Measurements from ENCODE around the gene MAP2K6.

The MAP2K6 gene

GRCh38 chr17:69414408-69415274 is at the start of gene MAP2K6:
MAP2K6 (plus strand) TSS chr17:69414697; CDS start chr17:69414985, 288 bp downstream.
- H3K4me1 ChIP-seq (ENCODE audit: control insufficient read depth in 1 of 2, insufficient read depth in 2 of 2, low read length in 2 of 2): peaks cover 18 to 21% of the 10 kb centered on the region in 2 donors
- H3K9ac ChIP-seq (ENCODE audit: low read depth in 1 of 2, low read length in 2 of 2): peak within 1 kb of the TSS; percentile 66 to 73
- H3K4me3 ChIP-seq (ENCODE audit: low read depth in 1 of 2, low read length in 2 of 2): peak within 1 kb of the TSS; percentile 91 to 93
- no peak within 1 kb of the TSS for H3K27ac ChIP-seq (ENCODE audit: low read depth, low read length)
- no peaks in the 10 kb centered on the region for H3K36me3 ChIP-seq (ENCODE audit: control insufficient read depth in 1 of 2, insufficient read depth in 2 of 2, low read length in 2 of 2)
- H3K9me3 ChIP-seq (ENCODE audit: control insufficient read depth in 1 of 2, low read length in 2 of 2): no peaks in the 10 kb centered on the region
- H3K27me3 ChIP-seq (ENCODE audit: control insufficient read depth in 1 of 2, insufficient read depth in 2 of 2, low read length in 2 of 2): no peaks in the 10 kb centered on the region

DNA sequence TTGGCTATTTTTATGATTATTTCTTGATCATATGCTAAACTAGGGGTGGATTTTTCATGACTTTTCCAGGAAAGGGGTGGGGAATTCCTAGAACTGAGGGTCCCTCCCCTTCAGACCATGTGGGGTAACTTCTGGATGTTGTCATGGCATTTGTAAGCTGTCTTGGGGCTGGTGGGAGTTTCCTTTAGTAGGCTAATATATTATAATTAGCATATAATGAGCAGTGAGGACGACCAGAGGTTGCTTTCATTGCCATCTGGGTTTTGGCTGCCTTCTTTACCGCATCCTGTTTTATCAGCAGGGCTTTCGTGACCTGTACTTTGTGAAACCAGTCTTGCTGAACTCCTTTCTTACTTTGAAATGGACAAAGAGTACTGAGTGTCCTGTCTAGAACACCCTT is 47.2 kb upstream of the MAP2K6 start:
- Histone ChIP-seq H3K27ac (ENCODE audit: low read depth, low read length) (no peak overlapping the region), H3K4me1 (ENCODE audit: control insufficient read depth in 1 of 2, insufficient read depth in 2 of 2, low read length in 2 of 2) (peaks cover 0 to 4% of the 10 kb centered on the region in 2 donors), H3K36me3 (ENCODE audit: control insufficient read depth in 1 of 2, insufficient read depth in 2 of 2, low read length in 2 of 2) (no peaks in the 10 kb centered on the region), H3K9me3 (ENCODE audit: control insufficient read depth in 1 of 2, low read length in 2 of 2) (no peaks in the 10 kb centered on the region), H3K4me3 (ENCODE audit: low read depth in 1 of 2, low read length in 2 of 2) (no peak overlapping the region), H3K27me3 (ENCODE audit: control insufficient read depth in 1 of 2, insufficient read depth in 2 of 2, low read length in 2 of 2) (no peaks in the 10 kb centered on the region), H3K9ac (ENCODE audit: low read depth in 1 of 2, low read length in 2 of 2) (no peak overlapping the region)

DNA sequence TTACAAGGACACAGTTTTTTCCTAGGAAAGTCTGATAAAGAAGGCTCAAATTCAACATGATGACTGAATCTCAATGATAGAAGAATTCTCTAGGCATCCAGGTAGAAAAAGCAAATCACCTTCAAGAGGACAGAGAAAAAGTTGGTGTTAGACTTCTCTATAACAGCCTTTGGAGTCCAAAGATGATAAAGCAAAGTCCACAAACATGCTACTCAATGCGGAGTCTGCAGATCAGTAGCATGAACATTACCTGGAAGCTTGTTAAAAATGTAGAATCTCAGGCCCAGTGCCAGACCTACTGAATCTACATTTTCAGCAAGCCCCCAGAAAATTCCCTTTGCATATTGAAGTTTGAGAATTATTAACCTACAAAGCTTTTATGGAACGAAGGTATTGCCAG is 41.4 kb upstream of the MAP2K6 start:
- Histone ChIP-seq H3K27ac (ENCODE audit: low read depth, low read length) (no peak overlapping the region), H3K9ac (ENCODE audit: low read depth in 1 of 2, low read length in 2 of 2) (no peak overlapping the region)

DNA sequence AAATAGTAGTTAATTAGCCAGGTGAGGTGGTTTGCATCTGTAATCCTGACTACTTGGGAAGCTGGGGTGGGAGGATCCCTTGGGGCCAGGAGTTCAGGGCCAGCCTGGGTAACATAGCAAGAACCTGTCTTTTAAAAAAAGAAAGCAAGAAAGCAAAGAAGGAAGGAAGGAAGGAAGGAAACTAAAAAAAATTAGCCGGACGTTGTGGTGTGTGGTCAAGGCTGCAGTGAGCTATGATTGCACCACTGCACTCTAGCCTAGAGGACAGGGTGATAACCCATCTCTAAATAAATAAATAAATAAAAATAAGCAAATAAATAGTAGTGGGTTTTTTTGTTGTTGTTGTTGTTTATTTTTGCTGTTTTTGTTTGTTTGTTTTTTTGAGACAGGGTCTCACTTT is 39.3 kb upstream of the MAP2K6 start:
- H3K36me3 ChIP-seq (ENCODE audit: control insufficient read depth in 1 of 2, insufficient read depth in 2 of 2, low read length in 2 of 2): no peaks in the 10 kb centered on the region
- H3K4me3 ChIP-seq (ENCODE audit: low read depth in 1 of 2, low read length in 2 of 2): no peak overlapping the region
- H3K9me3 ChIP-seq (ENCODE audit: control insufficient read depth in 1 of 2, low read length in 2 of 2): no peaks in the 10 kb centered on the region
- no peak overlapping the region for H3K9ac ChIP-seq (ENCODE audit: low read depth in 1 of 2, low read length in 2 of 2)
- peaks cover 0 to 4% of the 10 kb centered on the region in 2 donors for H3K4me1 ChIP-seq (ENCODE audit: control insufficient read depth in 1 of 2, insufficient read depth in 2 of 2, low read length in 2 of 2)
- H3K27me3 ChIP-seq (ENCODE audit: control insufficient read depth in 1 of 2, insufficient read depth in 2 of 2, low read length in 2 of 2): no peaks in the 10 kb centered on the region
- H3K27ac ChIP-seq (ENCODE audit: low read depth, low read length): no peak overlapping the region

More for the DNA sequence above, 41.4 kb upstream of the MAP2K6 start:
- no peak overlapping the region for H3K4me3 ChIP-seq (ENCODE audit: low read depth in 1 of 2, low read length in 2 of 2)
- no peaks in the 10 kb centered on the region for H3K36me3 ChIP-seq (ENCODE audit: control insufficient read depth in 1 of 2, insufficient read depth in 2 of 2, low read length in 2 of 2)
- H3K4me1 ChIP-seq (ENCODE audit: control insufficient read depth in 1 of 2, insufficient read depth in 2 of 2, low read length in 2 of 2): peaks cover 0 to 4% of the 10 kb centered on the region in 2 donors
- H3K27me3 ChIP-seq (ENCODE audit: control insufficient read depth in 1 of 2, insufficient read depth in 2 of 2, low read length in 2 of 2): no peaks in the 10 kb centered on the region
- no peaks in the 10 kb centered on the region for H3K9me3 ChIP-seq (ENCODE audit: control insufficient read depth in 1 of 2, low read length in 2 of 2)

DNA sequence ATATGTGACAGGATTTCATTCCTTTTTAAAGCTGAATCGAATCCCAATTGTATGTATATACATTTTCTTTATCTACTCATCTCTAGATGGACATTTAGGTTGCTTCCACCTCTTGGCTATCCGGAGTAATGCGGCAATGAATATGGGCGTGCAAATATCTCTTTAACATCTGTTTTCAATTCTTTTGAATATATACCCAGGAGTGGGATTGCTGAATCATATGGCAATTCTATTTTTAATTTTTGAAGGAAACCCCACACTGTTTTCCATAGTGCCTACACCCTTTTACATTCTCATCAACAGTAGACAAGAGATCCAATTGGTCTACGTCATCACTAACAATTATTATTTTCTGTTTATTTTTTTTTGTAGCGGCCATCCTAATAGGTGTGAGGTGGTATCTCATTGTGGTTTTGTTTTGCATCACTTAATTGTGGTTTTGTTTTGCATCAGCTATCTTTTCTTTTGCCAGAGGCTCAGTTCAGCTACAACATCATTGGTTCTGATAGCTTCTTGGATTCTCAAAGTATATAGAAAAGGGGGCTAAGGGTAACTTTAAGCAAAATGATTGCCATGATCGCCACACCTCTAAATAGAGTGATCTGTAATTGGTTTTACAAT is 25.6 kb upstream of the MAP2K6 start:
- no peak overlapping the region for H3K9ac ChIP-seq (ENCODE audit: low read depth in 1 of 2, low read length in 2 of 2)
- no peaks in the 10 kb centered on the region for H3K9me3 ChIP-seq (ENCODE audit: control insufficient read depth in 1 of 2, low read length in 2 of 2)
- H3K27me3 ChIP-seq (ENCODE audit: control insufficient read depth in 1 of 2, insufficient read depth in 2 of 2, low read length in 2 of 2): no peaks in the 10 kb centered on the region
- H3K27ac ChIP-seq (ENCODE audit: low read depth, low read length): no peak overlapping the region
- H3K4me1 ChIP-seq (ENCODE audit: control insufficient read depth in 1 of 2, insufficient read depth in 2 of 2, low read length in 2 of 2): peaks cover 0 to 9% of the 10 kb centered on the region in 2 donors
- no peaks in the 10 kb centered on the region for H3K36me3 ChIP-seq (ENCODE audit: control insufficient read depth in 1 of 2, insufficient read depth in 2 of 2, low read length in 2 of 2)
- H3K4me3 ChIP-seq (ENCODE audit: low read depth in 1 of 2, low read length in 2 of 2): no peak overlapping the region

DNA sequence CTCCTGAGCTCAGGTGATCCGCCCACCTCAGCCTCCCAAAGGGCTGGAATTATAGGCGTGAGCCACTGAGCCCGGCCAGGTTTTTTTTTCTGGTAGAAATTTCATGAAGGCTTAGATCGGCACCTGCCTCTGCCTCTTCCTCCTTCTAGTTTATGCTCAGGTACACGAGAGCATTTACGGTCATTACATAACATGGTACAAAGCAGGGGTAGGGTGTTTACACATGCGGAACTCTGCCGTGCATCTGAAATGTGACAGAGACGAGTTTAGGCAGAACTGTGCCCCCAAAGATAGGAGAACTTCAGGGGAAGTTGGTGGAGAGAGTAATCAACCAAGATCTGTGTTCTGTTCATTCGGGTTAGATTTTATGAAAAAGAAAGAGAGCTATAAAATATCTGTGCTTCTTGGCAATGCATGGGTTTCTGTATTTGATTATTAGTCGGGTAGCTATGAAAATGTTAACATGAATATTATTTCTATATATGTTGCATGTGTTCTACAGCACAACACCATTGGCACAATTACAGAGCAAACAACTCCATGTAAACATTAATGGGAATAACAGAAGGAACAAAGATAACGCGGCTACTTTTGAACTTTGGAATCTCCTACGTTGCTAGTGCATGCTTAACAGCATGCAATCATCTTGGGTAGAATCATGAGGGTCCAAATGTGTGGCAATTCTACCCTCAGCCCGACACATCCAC is 23.5 kb upstream of the MAP2K6 start:
- H3K9ac ChIP-seq (ENCODE audit: low read depth in 1 of 2, low read length in 2 of 2): peak overlapping the region in 1 of 2 donors; percentile 32
- H3K4me1 ChIP-seq (ENCODE audit: control insufficient read depth in 1 of 2, insufficient read depth in 2 of 2, low read length in 2 of 2): peaks cover 0 to 9% of the 10 kb centered on the region in 2 donors
- H3K4me3 ChIP-seq (ENCODE audit: low read depth in 1 of 2, low read length in 2 of 2): peak overlapping the region; percentile 62 to 72
- H3K9me3 ChIP-seq (ENCODE audit: control insufficient read depth in 1 of 2, low read length in 2 of 2): no peaks in the 10 kb centered on the region
- H3K27ac ChIP-seq (ENCODE audit: low read depth, low read length): no peak overlapping the region
- no peaks in the 10 kb centered on the region for H3K36me3 ChIP-seq (ENCODE audit: control insufficient read depth in 1 of 2, insufficient read depth in 2 of 2, low read length in 2 of 2)
- H3K27me3 ChIP-seq (ENCODE audit: control insufficient read depth in 1 of 2, insufficient read depth in 2 of 2, low read length in 2 of 2): no peaks in the 10 kb centered on the region

GRCh38 chr17:69401251-69401650 is 13.2 kb upstream of the MAP2K6 start:
- Histone ChIP-seq H3K9ac (ENCODE audit: low read depth in 1 of 2, low read length in 2 of 2) (no peak overlapping the region), H3K27me3 (ENCODE audit: control insufficient read depth in 1 of 2, insufficient read depth in 2 of 2, low read length in 2 of 2) (no peaks in the 10 kb centered on the region), H3K9me3 (ENCODE audit: control insufficient read depth in 1 of 2, low read length in 2 of 2) (no peaks in the 10 kb centered on the region), H3K4me3 (ENCODE audit: low read depth in 1 of 2, low read length in 2 of 2) (no peak overlapping the region), H3K36me3 (ENCODE audit: control insufficient read depth in 1 of 2, insufficient read depth in 2 of 2, low read length in 2 of 2) (no peaks in the 10 kb centered on the region), H3K27ac (ENCODE audit: low read depth, low read length) (no peak overlapping the region), H3K4me1 (ENCODE audit: control insufficient read depth in 1 of 2, insufficient read depth in 2 of 2, low read length in 2 of 2) (no peaks in the 10 kb centered on the region)

DNA sequence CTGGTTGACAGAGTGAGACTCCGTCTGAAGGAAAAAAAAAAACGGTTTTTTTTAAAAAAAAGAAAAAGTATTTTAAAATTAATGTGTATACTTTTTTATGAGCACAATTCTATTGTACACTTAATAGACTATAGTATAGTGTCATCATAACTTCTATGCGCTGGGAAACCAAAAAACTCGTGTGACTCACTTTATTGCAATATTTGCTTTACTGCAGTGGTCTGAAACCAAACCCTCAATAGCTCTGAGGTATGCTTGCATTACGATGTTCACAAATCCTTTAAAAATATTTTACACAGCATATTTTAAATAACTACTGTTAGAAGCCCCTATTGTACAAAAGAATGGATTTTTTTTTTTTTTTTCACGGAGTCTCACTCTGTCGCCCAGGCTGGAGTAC is 12.4 kb upstream of the MAP2K6 start:
- no peaks in the 10 kb centered on the region for H3K36me3 ChIP-seq (ENCODE audit: control insufficient read depth in 1 of 2, insufficient read depth in 2 of 2, low read length in 2 of 2)
- no peak overlapping the region for H3K9ac ChIP-seq (ENCODE audit: low read depth in 1 of 2, low read length in 2 of 2)
- no peak overlapping the region for H3K4me3 ChIP-seq (ENCODE audit: low read depth in 1 of 2, low read length in 2 of 2)
- H3K27ac ChIP-seq (ENCODE audit: low read depth, low read length): no peak overlapping the region
- no peaks in the 10 kb centered on the region for H3K9me3 ChIP-seq (ENCODE audit: control insufficient read depth in 1 of 2, low read length in 2 of 2)
- H3K4me1 ChIP-seq (ENCODE audit: control insufficient read depth in 1 of 2, insufficient read depth in 2 of 2, low read length in 2 of 2): no peaks in the 10 kb centered on the region
- no peaks in the 10 kb centered on the region for H3K27me3 ChIP-seq (ENCODE audit: control insufficient read depth in 1 of 2, insufficient read depth in 2 of 2, low read length in 2 of 2)

DNA sequence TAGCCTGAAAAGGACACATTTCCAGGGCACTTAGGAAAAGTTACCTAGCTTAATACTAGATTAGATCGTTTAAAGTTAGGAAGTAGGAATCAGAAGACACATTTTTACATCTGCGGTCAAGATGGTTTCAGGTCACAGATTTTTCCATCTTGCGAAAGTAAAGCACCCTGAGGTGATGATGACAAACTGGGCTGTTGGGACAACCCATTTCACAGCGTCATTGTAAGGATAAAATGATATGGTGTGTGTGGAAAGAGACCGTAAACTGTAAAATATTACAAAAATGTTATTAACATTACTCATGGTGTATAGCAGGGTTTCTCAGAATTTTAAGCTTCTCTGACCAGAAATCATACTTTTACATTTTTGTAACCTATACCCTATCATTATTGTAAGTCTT is 10.1 kb upstream of the MAP2K6 start:
- H3K27me3 ChIP-seq (ENCODE audit: control insufficient read depth in 1 of 2, insufficient read depth in 2 of 2, low read length in 2 of 2): no peaks in the 10 kb centered on the region
- H3K9ac ChIP-seq (ENCODE audit: low read depth in 1 of 2, low read length in 2 of 2): no peak overlapping the region
- H3K4me1 ChIP-seq (ENCODE audit: control insufficient read depth in 1 of 2, insufficient read depth in 2 of 2, low read length in 2 of 2): no peaks in the 10 kb centered on the region
- H3K4me3 ChIP-seq (ENCODE audit: low read depth in 1 of 2, low read length in 2 of 2): no peak overlapping the region
- H3K27ac ChIP-seq (ENCODE audit: low read depth, low read length): no peak overlapping the region
- H3K9me3 ChIP-seq (ENCODE audit: control insufficient read depth in 1 of 2, low read length in 2 of 2): no peaks in the 10 kb centered on the region
- no peaks in the 10 kb centered on the region for H3K36me3 ChIP-seq (ENCODE audit: control insufficient read depth in 1 of 2, insufficient read depth in 2 of 2, low read length in 2 of 2)

DNA sequence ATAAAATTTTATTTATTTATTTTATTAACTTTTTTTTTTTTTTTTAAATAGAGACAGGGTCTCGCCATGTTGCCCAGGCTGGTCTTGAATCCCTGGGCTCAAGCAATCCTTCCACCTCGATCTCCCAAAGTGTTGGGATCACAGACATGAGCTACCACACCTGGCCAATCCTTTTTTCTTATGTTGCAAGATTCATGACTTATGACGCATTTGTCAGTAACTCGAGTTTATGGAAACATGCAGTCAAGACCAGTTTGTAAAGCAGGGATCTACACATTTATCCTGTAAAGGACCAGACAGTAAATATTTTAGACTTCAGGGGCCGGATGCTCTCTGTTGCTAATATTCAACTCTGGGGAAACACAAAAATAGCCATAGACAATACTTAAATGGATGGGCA is 9.4 kb upstream of the MAP2K6 start:
- Histone ChIP-seq H3K36me3 (ENCODE audit: control insufficient read depth in 1 of 2, insufficient read depth in 2 of 2, low read length in 2 of 2) (no peaks in the 10 kb centered on the region), H3K4me1 (ENCODE audit: control insufficient read depth in 1 of 2, insufficient read depth in 2 of 2, low read length in 2 of 2) (no peaks in the 10 kb centered on the region), H3K27me3 (ENCODE audit: control insufficient read depth in 1 of 2, insufficient read depth in 2 of 2, low read length in 2 of 2) (no peaks in the 10 kb centered on the region), H3K27ac (ENCODE audit: low read depth, low read length) (no peak overlapping the region), H3K9ac (ENCODE audit: low read depth in 1 of 2, low read length in 2 of 2) (no peak overlapping the region), H3K4me3 (ENCODE audit: low read depth in 1 of 2, low read length in 2 of 2) (no peak overlapping the region), H3K9me3 (ENCODE audit: control insufficient read depth in 1 of 2, low read length in 2 of 2) (no peaks in the 10 kb centered on the region)

Measured in duodenal mucosa (tissue), 2 donors.